ENCODE data around the gene ALKBH8. TPM values are rescaled to one million over a fixed set of nuclear protein-coding genes. Genes with fewer than 3 reads are reported as not detected.

The ALKBH8 gene
- total and polyA plus RNA-seq, 2 of the 4 experiments (the other 2 are of a cell fraction): 3.0 to 6.6 TPM

DNA sequence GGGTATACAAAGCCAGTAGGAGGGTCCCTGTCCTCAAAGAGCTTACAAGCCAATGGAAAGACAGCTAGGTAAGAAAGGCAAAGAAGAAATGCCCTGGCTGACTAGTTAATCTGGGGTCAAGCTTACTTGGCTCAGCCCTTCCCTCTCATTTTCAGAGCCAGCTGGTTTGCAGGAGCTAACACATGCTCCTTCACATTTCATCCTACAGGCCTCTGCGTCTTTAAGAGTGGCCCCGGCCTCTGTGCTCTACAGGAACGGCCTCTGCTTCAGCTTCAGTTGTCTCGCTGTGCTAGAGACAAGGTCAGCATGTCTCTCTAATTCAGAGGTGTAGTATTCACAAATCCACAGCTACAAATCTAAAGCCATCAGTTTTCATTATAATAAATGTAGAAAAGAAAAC is 15.2 kb downstream of the ALKBH8 start:
- no peak overlapping the region for H4K8ac ChIP-seq (ENCODE audit: low read depth in 2 of 2, low read length in 2 of 2)
- WGBS, 2 experiments (ENCODE audit: extremely low coverage in 2 of 2, insufficient read length in 1 of 2): no CpG with 5 or more reads among the region's 4 CpGs
- H3K27ac ChIP-seq (ENCODE audit: insufficient read depth, low read length): no peak overlapping the region
- dilution Hi-C loops (cut with HindIII; ENCODE audit: low sequenced_read_pairs, unreplicated experiment) (no loop called here), in situ Hi-C loops (cut with MboI; ENCODE audit: low sequenced_read_pairs) (no loop called here), intact Hi-C loops (cut with micrococcal nuclease) (no loop called here)
- no peak for TF ChIP-seq MXI1 (IDR thresholded peaks at IDR 0.05; ENCODE audit: borderline replicate concordance, low read depth, low read length)
- TF ChIP-seq, protein P1, sequence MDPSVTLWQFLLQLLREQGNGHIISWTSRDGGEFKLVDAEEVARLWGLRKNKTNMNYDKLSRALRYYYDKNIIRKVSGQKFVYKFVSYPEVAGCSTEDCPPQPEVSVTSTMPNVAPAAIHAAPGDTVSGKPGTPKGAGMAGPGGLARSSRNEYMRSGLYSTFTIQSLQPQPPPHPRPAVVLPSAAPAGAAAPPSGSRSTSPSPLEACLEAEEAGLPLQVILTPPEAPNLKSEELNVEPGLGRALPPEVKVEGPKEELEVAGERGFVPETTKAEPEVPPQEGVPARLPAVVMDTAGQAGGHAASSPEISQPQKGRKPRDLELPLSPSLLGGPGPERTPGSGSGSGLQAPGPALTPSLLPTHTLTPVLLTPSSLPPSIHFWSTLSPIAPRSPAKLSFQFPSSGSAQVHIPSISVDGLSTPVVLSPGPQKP (IDR thresholded peaks at IDR 0.05; ENCODE audit: borderline replicate concordance, low read depth, low read length): no peak
- TF ChIP-seq, protein P2, sequence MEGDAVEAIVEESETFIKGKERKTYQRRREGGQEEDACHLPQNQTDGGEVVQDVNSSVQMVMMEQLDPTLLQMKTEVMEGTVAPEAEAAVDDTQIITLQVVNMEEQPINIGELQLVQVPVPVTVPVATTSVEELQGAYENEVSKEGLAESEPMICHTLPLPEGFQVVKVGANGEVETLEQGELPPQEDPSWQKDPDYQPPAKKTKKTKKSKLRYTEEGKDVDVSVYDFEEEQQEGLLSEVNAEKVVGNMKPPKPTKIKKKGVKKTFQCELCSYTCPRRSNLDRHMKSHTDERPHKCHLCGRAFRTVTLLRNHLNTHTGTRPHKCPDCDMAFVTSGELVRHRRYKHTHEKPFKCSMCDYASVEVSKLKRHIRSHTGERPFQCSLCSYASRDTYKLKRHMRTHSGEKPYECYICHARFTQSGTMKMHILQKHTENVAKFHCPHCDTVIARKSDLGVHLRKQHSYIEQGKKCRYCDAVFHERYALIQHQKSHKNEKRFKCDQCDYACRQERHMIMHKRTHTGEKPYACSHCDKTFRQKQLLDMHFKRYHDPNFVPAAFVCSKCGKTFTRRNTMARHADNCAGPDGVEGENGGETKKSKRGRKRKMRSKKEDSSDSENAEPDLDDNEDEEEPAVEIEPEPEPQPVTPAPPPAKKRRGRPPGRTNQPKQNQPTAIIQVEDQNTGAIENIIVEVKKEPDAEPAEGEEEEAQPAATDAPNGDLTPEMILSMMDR (conservative IDR thresholded peaks at IDR 0.05; ENCODE audit: low read depth, low read length): no peak
- no peak for TF ChIP-seq NFE2L2 (IDR thresholded peaks at IDR 0.05; ENCODE audit: low read depth, low read length)
- no peak for TF ChIP-seq MAZ (IDR thresholded peaks at IDR 0.05; ENCODE audit: borderline replicate concordance, low read depth, low read length)
- no peak for TF ChIP-seq FOS (IDR thresholded peaks at IDR 0.05; ENCODE audit: low read depth, low read length)
- no peak for TF ChIP-seq POLR2A (IDR thresholded peaks at IDR 0.05; ENCODE audit: low read depth, low read length)
- no peak for TF ChIP-seq CHD1 (IDR thresholded peaks at IDR 0.05; ENCODE audit: low read depth, low read length)
- no peak for TF ChIP-seq RFX5 (IDR thresholded peaks at IDR 0.05; ENCODE audit: low read depth, low read length)
- TF ChIP-seq, protein P3, sequence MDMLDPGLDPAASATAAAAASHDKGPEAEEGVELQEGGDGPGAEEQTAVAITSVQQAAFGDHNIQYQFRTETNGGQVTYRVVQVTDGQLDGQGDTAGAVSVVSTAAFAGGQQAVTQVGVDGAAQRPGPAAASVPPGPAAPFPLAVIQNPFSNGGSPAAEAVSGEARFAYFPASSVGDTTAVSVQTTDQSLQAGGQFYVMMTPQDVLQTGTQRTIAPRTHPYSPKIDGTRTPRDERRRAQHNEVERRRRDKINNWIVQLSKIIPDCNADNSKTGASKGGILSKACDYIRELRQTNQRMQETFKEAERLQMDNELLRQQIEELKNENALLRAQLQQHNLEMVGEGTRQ (IDR thresholded peaks at IDR 0.05; ENCODE audit: low read depth, low read length): no peak
- TF ChIP-seq BHLHE40 (IDR thresholded peaks at IDR 0.05; ENCODE audit: low read depth, low read length): no peak
- no peak for TF ChIP-seq RAD21 (IDR thresholded peaks at IDR 0.05; ENCODE audit: low read length)
- TF ChIP-seq SMC3 (IDR thresholded peaks at IDR 0.05; ENCODE audit: low read depth, low read length): no peak
- no peak for TF ChIP-seq RCOR1 (IDR thresholded peaks at IDR 0.05; ENCODE audit: insufficient replicate concordance, low read length)
- no peak for TF ChIP-seq CEBPB (IDR thresholded peaks at IDR 0.05; ENCODE audit: low read depth, low read length)
- no peak overlapping the region for H3K56ac ChIP-seq (ENCODE audit: extremely low read depth, insufficient read depth, low read length)
- H3K4ac ChIP-seq (ENCODE audit: low read depth, low read length): no peak overlapping the region
- no peak overlapping the region for H3K4me3 ChIP-seq (ENCODE audit: insufficient read depth, low read depth, low read length)
- no peaks in the 10 kb centered on the region for H3K27me3 ChIP-seq (ENCODE audit: control insufficient read depth, insufficient read depth, low read length)
- H2BK15ac ChIP-seq (ENCODE audit: low read depth, low read length): no peak overlapping the region
- H3K36me3 ChIP-seq (ENCODE audit: control insufficient read depth, insufficient read depth, low read length): peaks cover 7% of the 10 kb centered on the region; the same call in 1 of the 2 replicates
- H2AK5ac ChIP-seq (ENCODE audit: low read depth, low read length): no peak overlapping the region
- POLR2A ChIA-PET (ENCODE audit: unreplicated experiment): no interaction called here
- H3K9me1 ChIP-seq (ENCODE audit: insufficient read depth, low read length): no peaks in the 10 kb centered on the region
- CTCF ChIA-PET: no interaction called here
- H3K79me1 ChIP-seq (ENCODE audit: low read depth in 1 of 2, low read length in 2 of 2): no peaks in the 10 kb centered on the region
- no peak overlapping the region for H2BK120ac ChIP-seq (ENCODE audit: low read depth, low read length)
- H3K4me2 ChIP-seq (ENCODE audit: low read depth, low read length): no peak overlapping the region
- H3K9me3 ChIP-seq (ENCODE audit: control insufficient read depth, insufficient read depth, low read length): no peaks in the 10 kb centered on the region
- H2BK20ac ChIP-seq (ENCODE audit: low read depth, low read length): no peak overlapping the region
- no TSS peak for BruUV-seq (replicated peaks)
- H3K18ac ChIP-seq (ENCODE audit: low read depth, low read length): no peak overlapping the region
- no peak overlapping the region for H2AFZ ChIP-seq (replicated peaks; ENCODE audit: low read length, poor library complexity)
- no peak overlapping the region for H2AK9ac ChIP-seq (replicated peaks; ENCODE audit: low read depth, low read length, poor library complexity)
- ATAC-seq (ENCODE audit: low read depth) (no peak), DNase-seq (no peak)
- H4K20me1 ChIP-seq (ENCODE audit: insufficient read depth, low read length): no peaks in the 10 kb centered on the region
- no peak overlapping the region for H4K5ac ChIP-seq (ENCODE audit: low read depth, low read length)
- no peak overlapping the region for H4K91ac ChIP-seq (ENCODE audit: insufficient read depth, low read depth, low read length)
- no peak overlapping the region for H2BK5ac ChIP-seq (ENCODE audit: low read depth, low read length, poor library complexity, severe bottlenecking)
- H3K9ac ChIP-seq (ENCODE audit: low read depth, low read length): no peak overlapping the region
- H3K14ac ChIP-seq (replicated peaks; ENCODE audit: low read depth, low read length): no peak overlapping the region
- H3K23ac ChIP-seq (ENCODE audit: low read depth, low read length): no peak overlapping the region
- H3K4me1 ChIP-seq (ENCODE audit: control insufficient read depth, insufficient read depth, low read length): no peaks in the 10 kb centered on the region
